GM15510 (cell line): Measurements from ENCODE around the gene NAA60.

Experiments used
- POLR2A ChIP-seq: IDR thresholded peaks from 3 replicates; pipeline ENCODE4 v1.6.1; 2011; ENCODE audit warnings: borderline replicate concordance; ENCODE audit not compliant: insufficient read length; ENCODE audit errors: extremely low read depth

Gene NAA60

GRCh38 chr16:3471518-3472176, 28.2 kb downstream of the NAA60 start:
- no peak for TF ChIP-seq POLR2A

- TF ChIP-seq POLR2A = no peak
These were observed 29.6 kb downstream of the NAA60 start for GRCh38 chr16:3472878-3473595.

GRCh38 chr16:3474136-3474779, 30.8 kb downstream of the NAA60 start:
- TF ChIP-seq POLR2A = no peak

- TF ChIP-seq POLR2A = no peak
These were observed 32.3 kb downstream of the NAA60 start for GRCh38 chr16:3475604-3476375.

- no peak for TF ChIP-seq POLR2A
These were observed 32.9 kb downstream of the NAA60 start for GRCh38 chr16:3476409-3476808.

GRCh38 chr16:3478242-3478925, 34.9 kb downstream of the NAA60 start:
- TF ChIP-seq POLR2A = no peak

GRCh38 chr16:3479654-3480216, 36.3 kb downstream of the NAA60 start:
- TF ChIP-seq POLR2A = no peak

- no peak for TF ChIP-seq POLR2A
These were observed 37.6 kb downstream of the NAA60 start for GRCh38 chr16:3480901-3481695.

GRCh38 chr16:3481696-3482658, 38.5 kb downstream of the NAA60 start:
- no peak for TF ChIP-seq POLR2A

GRCh38 chr16:3482659-3483241, 39.3 kb downstream of the NAA60 start:
- no peak for TF ChIP-seq POLR2A

GRCh38 chr16:3484318-3485096, 41.0 kb downstream of the NAA60 start:
- no peak for TF ChIP-seq POLR2A
